HepG2 (cell line): Measurements from ENCODE around the gene NFAT5. TPM values are rescaled to one million over a fixed set of nuclear protein-coding genes. Genes with fewer than 3 reads are reported as not detected.

Experiments used
- ASH2L ChIP-seq: fragments of 300-600, 200-600 bp; sonication (generic); IDR thresholded peaks from 2 replicates; pipeline ENCODE4 v1.7.0; 2017; ENCODE audit warnings: low read depth, mild to moderate bottlenecking, moderate library complexity, mixed read lengths, low read length; ENCODE audit not compliant: insufficient read length
- ATF4 ChIP-seq, 2 experiments: fragments of 450-650 bp in 1 of 2; sonication (generic) in 1 of 2; formaldehyde crosslinking; IDR thresholded peaks; 2 replicates each; pipeline versions ENCODE4 v1.5.0 to v1.8.0; 2020 to 2022; ENCODE audit warnings: mild to moderate bottlenecking in 1 of 2, missing genetic modification reagents in 1 of 2
- GPN1 ChIP-seq: sonication (generic); formaldehyde crosslinking; IDR thresholded peaks from 2 replicates; pipeline ENCODE4 v1.5.1; 2020; ENCODE audit warnings: missing genetic modification reagents, borderline replicate concordance
- HDAC6 ChIP-seq: fragments of 200-600 bp; sonication (generic); IDR thresholded peaks from 2 replicates; pipeline ENCODE4 v1.7.0; 2017; ENCODE audit warnings: mild to moderate bottlenecking, antibody characterized with exemption, low read length, low read depth
- MED13 ChIP-seq: sonication (generic); formaldehyde crosslinking; IDR thresholded peaks from 2 replicates; pipeline ENCODE4 v1.5.0; 2020; ENCODE audit warnings: missing genetic modification reagents
- NR2F6 ChIP-seq, 2 experiments: IDR thresholded peaks; 2 replicates each; pipeline ENCODE4 v1.6.1; 2016; ENCODE audit warnings: antibody characterized with exemption in 1 of 2, mild to moderate bottlenecking in 1 of 2
- TARDBP ChIP-seq: sonication (generic); formaldehyde crosslinking; IDR thresholded peaks from 2 replicates; pipeline ENCODE4 v1.8.0; 2022; ENCODE audit warnings: mild to moderate bottlenecking, missing genetic modification reagents
- WIZ ChIP-seq: sonication (generic); formaldehyde crosslinking; IDR thresholded peaks from 2 replicates; pipeline ENCODE4 v1.5.1; 2020; ENCODE audit warnings: mild to moderate bottlenecking, missing genetic modification reagents
- ZBTB8A ChIP-seq: sonication (generic); formaldehyde crosslinking; IDR thresholded peaks from 2 replicates; pipeline ENCODE4 v1.4.0; 2020; ENCODE audit warnings: mild to moderate bottlenecking, low read depth, missing genetic modification reagents, borderline replicate concordance
- ZNF296 ChIP-seq: sonication (generic); formaldehyde crosslinking; conservative IDR thresholded peaks from 2 replicates; pipeline ENCODE4 v1.5.0; 2020; ENCODE audit warnings: mild to moderate bottlenecking, missing genetic modification reagents
- ZNF350 ChIP-seq: sonication (generic); formaldehyde crosslinking; IDR thresholded peaks from 2 replicates; pipeline ENCODE4 v1.4.0; 2020; ENCODE audit warnings: mild to moderate bottlenecking, low read depth, missing genetic modification reagents, borderline replicate concordance
- ZNF597 ChIP-seq: sonication (generic); formaldehyde crosslinking; IDR thresholded peaks from 2 replicates; pipeline ENCODE4 v1.5.0; 2020; ENCODE audit warnings: missing genetic modification reagents
- ZNF709 ChIP-seq: sonication (generic); formaldehyde crosslinking; IDR thresholded peaks from 2 replicates; pipeline ENCODE4 v1.5.0; 2020; ENCODE audit warnings: mild to moderate bottlenecking, missing genetic modification reagents
- ZNF839 ChIP-seq: sonication (generic); formaldehyde crosslinking; IDR thresholded peaks from 2 replicates; pipeline ENCODE4 v1.4.0; 2020; ENCODE audit warnings: missing genetic modification reagents, mild to moderate bottlenecking, borderline replicate concordance
- ZSCAN20 ChIP-seq: sonication (generic); formaldehyde crosslinking; IDR thresholded peaks from 2 replicates; pipeline ENCODE4 v1.4.0; 2020; ENCODE audit warnings: missing genetic modification reagents, mild to moderate bottlenecking, borderline replicate concordance
- ZSCAN22 ChIP-seq: sonication (generic); formaldehyde crosslinking; IDR thresholded peaks from 2 replicates; pipeline ENCODE4 v1.4.0; 2020; ENCODE audit warnings: mild to moderate bottlenecking, missing genetic modification reagents
- polyA plus RNA-seq, 8 experiments: library from polyadenylated mRNA; depleted of rRNA in 3 of 8; stranded (reverse) in 7 of 8; unstranded in 1 of 8; fragments of >200 nt; fragmentation: Illumina TruSeq in 4 of 8; extraction: Trizol in 4 of 8; gene quantifications; 2 replicates each; pipeline versions ENCODE4 v1.2.1 to v1.2.3, GENCODE V29; 2011 to 2016; ENCODE audit warnings: low read depth in 4 of 8, missing spikeins in 1 of 8, mixed read lengths in 1 of 8; ENCODE audit not compliant: insufficient read depth in 1 of 8
- total RNA-seq, 5 experiments: library from RNA; depleted of rRNA; stranded (reverse); fragments of >200 nt; fragmentation: Illumina TruSeq; extraction: Trizol; gene quantifications; 2 replicates each; pipeline ENCODE4 v1.2.3, GENCODE V29; 2016; ENCODE audit warnings: low read depth in 1 of 5
- TF ChIP-seq, protein P1 (sequence below), 2 experiments: sonication (generic) in 1 of 2; formaldehyde crosslinking in 1 of 2; IDR thresholded peaks; 2 replicates each; pipeline versions ENCODE4 v1.4.0 to v1.6.1; 2018 to 2020; ENCODE audit warnings: missing genetic modification reagents in 2 of 2, borderline replicate concordance in 1 of 2, low read depth in 1 of 2, mild to moderate bottlenecking in 1 of 2, missing biosample characterization in 1 of 2
- TF ChIP-seq, protein P2 (sequence below): sonication (generic); formaldehyde crosslinking; IDR thresholded peaks from 2 replicates; pipeline ENCODE4 v1.8.1; 2023; ENCODE audit warnings: mild to moderate bottlenecking, missing genetic modification reagents
- TF ChIP-seq, protein P3 (sequence below): sonication (generic); formaldehyde crosslinking; IDR thresholded peaks from 2 replicates; pipeline ENCODE4 v1.8.0; 2022; ENCODE audit warnings: mild to moderate bottlenecking, missing genetic modification reagents, moderate library complexity
- TF ChIP-seq, protein P4 (sequence below): sonication (generic); formaldehyde crosslinking; IDR thresholded peaks from 2 replicates; pipeline ENCODE4 v1.8.0; 2022; ENCODE audit warnings: missing genetic modification reagents, mild to moderate bottlenecking, inconsistent platforms, borderline replicate concordance

The NFAT5 gene
- total and polyA plus RNA-seq, 2 of the 13 experiments (the other 11 are each of a cell fraction or from before 2014, with no cell fraction given) = 20.5 to 54.3 TPM

DNA sequence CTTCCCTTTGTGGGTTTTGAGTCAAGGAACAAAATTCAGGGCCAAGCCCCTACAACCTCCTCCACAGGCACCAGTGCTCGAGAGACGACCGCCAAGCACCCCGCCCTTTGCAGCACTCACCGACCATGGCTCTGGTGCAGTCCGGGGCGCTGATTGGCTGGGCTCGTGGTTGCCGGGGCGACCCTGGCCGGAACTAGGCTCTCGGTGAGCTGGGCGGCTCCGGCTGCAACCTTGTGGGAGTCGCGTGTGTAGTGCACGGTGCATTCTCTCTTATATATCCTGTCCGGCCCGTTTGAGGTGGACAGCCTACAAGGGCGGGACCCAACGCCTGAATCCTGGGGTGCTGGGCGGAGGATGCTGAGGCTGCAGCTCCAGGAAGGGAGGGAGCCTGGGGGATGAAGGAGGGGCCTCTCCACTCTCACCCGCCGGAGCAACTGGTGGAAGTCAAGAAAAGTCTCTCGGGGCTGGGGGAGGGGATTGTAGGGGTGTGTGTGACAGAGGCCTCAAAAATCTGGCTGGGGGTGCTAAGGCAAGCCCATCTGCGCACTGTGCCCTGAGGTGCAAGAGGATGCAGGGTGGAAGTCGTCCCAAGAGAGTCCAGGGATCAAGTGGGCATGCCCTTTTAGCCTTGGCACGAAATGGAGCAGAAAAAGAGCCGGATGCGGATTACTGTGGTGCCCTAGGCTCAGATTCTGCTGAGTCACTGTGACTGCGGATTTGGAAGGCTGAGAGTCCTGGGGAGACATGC lies 160.7 kb downstream of the NFAT5 start, which contains the start of gene NQO1 (continued):
- TF ChIP-seq ZSCAN22 (CRISPR knock-in tag) = no peak
- no peak for TF ChIP-seq ASH2L
- no peak for TF ChIP-seq ZBTB8A
- TF ChIP-seq ZNF350 (CRISPR knock-in tag) = peak; percentile 65; the same call in 1 of the 2 replicates
- TF ChIP-seq, protein P1, sequence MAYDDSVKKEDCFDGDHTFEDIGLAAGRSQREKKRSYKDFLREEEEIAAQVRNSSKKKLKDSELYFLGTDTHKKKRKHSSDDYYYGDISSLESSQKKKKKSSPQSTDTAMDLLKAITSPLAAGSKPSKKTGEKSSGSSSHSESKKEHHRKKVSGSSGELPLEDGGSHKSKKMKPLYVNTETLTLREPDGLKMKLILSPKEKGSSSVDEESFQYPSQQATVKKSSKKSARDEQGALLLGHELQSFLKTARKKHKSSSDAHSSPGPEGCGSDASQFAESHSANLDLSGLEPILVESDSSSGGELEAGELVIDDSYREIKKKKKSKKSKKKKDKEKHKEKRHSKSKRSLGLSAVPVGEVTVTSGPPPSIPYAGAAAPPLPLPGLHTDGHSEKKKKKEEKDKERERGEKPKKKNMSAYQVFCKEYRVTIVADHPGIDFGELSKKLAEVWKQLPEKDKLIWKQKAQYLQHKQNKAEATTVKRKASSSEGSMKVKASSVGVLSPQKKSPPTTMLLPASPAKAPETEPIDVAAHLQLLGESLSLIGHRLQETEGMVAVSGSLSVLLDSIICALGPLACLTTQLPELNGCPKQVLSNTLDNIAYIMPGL (CRISPR knock-in tag; IDR thresholded peaks at IDR 0.05; ENCODE audit: borderline replicate concordance in 1 of 2, low read depth in 1 of 2) = peak in 1 of 2 experiments; percentile 48; a peak in 2 of 4 replicates
- no peak for TF ChIP-seq ZNF839 (CRISPR knock-in tag)
- TF ChIP-seq ZNF296 (CRISPR knock-in tag) = 0 out of 2 replicates have a peak, but pooled peaks have one; percentile 85
- TF ChIP-seq, protein P2, sequence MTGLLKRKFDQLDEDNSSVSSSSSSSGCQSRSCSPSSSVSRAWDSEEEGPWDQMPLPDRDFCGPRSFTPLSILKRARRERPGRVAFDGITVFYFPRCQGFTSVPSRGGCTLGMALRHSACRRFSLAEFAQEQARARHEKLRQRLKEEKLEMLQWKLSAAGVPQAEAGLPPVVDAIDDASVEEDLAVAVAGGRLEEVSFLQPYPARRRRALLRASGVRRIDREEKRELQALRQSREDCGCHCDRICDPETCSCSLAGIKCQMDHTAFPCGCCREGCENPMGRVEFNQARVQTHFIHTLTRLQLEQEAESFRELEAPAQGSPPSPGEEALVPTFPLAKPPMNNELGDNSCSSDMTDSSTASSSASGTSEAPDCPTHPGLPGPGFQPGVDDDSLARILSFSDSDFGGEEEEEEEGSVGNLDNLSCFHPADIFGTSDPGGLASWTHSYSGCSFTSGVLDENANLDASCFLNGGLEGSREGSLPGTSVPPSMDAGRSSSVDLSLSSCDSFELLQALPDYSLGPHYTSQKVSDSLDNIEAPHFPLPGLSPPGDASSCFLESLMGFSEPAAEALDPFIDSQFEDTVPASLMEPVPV = no peak; the same call in 1 of the 2 replicates
- no peak for TF ChIP-seq HDAC6
- peak; percentile 47; the same call in 1 of the 2 replicates for TF ChIP-seq NR2F6 (IDR thresholded peaks at IDR 0.05)
- TF ChIP-seq NR2F6 (CRISPR knock-in tag; IDR thresholded peaks at IDR 0.05) = 0 out of 2 replicates have a peak, but pooled peaks have one; percentile 27
- peak; percentile 59 for TF ChIP-seq TARDBP (CRISPR knock-in tag)
- TF ChIP-seq, protein P3, sequence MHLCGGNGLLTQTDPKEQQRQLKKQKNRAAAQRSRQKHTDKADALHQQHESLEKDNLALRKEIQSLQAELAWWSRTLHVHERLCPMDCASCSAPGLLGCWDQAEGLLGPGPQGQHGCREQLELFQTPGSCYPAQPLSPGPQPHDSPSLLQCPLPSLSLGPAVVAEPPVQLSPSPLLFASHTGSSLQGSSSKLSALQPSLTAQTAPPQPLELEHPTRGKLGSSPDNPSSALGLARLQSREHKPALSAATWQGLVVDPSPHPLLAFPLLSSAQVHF (CRISPR knock-in tag) = no peak
- 0 out of 2 replicates have a peak, but pooled peaks have one; percentile 37 for TF ChIP-seq ZNF709 (CRISPR knock-in tag)
- TF ChIP-seq, protein P4, sequence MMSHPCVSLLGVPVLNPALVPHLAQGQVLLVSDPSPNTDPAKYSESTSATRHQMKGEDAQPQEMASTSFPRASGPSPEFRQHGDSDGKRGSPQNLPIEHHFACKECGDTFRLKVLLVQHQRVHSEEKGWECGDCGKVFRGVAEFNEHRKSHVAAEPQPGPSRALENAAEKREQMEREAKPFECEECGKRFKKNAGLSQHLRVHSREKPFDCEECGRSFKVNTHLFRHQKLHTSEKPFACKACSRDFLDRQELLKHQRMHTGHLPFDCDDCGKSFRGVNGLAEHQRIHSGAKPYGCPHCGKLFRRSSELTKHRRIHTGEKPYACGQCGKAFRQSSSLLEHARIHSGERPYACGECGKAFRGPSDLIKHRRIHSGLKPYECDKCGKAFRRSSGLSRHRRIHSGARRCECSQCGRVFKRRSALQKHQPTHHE (CRISPR knock-in tag) = no peak; the same call in 1 of the 2 replicates
- no peak for TF ChIP-seq GPN1 (CRISPR knock-in tag)
- TF ChIP-seq MED13 (CRISPR knock-in tag) = no peak
- TF ChIP-seq ZNF597 = no peak
- no peak for TF ChIP-seq WIZ (CRISPR knock-in tag)
- TF ChIP-seq ATF4 (CRISPR knock-in tag; IDR thresholded peaks at IDR 0.05) = no peak; a peak in 1 of 4 replicates
- TF ChIP-seq ZSCAN20 (CRISPR knock-in tag) = no peak
